NCI-H2196 treated with DMSO at 0.1 percent for 48 hours (cell line): ENCODE measurements around the gene RBBP8.

Experiments
- DNase-seq: peaks from one replicate; lab custom pipeline; 2025; ENCODE audit not compliant: unreplicated experiment; lab: John Stamatoyannopoulos, UW

The RBBP8 gene

DNA sequence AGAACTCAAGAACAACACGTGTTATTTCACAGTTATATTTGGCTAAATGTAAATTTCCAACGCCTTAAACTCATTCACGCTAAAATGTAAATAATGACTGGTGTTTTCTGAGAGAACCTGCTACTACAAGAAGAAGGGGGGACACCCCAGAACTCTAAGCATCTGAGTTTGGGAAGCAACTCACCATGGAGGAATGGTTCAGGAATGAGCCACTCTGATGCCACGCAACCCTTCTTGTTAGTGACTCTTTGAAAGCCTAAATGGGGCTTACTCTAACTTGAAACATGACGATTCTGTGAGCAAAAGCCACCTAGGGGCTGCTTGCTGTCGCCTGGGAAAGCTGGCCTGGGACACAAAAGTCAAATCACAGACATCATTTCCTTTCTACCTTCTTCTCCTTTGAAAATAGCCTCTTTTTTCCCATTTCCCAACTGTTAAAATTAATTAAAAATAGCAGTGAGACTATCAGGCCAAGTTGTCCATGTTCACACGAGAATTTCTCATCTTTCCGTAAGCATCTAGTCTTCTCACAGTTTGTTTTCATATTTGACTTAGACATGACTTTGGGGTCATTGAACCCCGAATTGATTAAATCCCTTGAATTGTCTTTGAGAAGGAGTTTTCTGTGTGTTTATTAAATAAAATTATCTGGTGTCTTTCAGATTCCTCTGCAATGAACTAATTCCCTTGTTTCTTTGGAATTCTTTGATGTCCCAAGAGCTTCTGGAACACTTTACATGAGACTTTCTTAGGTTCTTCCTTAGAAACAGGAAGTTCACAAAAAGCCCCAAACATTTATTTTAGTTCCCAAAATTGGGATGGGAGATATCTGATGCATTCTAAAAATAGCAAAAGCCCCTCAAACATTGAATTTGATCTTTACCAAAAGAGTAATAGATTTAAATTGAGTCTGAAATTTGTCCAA lies 126.7 kb downstream of the RBBP8 start:
- DNase-seq: no peak

DNA sequence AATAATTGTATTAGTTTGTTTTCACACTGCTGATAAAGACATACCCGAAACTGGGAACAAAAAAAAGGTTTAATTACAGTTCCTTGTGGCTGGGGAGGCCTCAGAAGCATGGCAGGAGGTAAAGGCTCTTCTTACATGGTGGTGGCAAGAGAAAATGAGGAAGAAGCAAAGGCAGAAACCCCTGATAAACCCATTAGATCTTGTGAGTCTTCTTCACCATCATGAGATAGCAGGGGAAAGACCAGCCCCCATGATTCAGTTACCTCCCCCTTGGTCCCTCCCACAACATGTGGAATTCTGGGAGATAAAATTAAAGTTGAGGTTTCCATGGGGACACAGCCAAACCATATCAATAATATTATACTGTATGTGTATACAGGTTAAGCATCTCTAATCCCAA lies 128.9 kb downstream of the RBBP8 start:
- DNase-seq: no peak

DNA sequence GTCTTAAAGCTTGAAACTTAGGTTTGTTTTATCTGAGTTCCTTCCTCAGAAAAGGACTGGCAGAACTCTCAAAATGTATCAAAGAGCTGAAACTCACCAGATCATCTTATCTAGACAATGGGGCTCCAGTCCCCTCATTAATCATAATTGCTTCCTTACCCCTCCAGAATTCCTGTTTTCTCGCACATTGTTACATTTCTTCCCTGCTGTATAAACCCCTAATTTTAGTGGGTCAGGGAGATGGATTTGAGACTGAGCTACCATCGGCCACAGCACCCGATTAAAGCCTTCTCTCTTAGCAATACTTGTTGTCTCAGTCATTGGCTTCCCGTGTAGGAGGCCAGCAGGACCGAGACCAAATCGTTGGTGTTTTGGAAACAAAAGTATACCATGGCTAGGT lies 130.4 kb downstream of the RBBP8 start:
- DNase-seq: no peak

DNA sequence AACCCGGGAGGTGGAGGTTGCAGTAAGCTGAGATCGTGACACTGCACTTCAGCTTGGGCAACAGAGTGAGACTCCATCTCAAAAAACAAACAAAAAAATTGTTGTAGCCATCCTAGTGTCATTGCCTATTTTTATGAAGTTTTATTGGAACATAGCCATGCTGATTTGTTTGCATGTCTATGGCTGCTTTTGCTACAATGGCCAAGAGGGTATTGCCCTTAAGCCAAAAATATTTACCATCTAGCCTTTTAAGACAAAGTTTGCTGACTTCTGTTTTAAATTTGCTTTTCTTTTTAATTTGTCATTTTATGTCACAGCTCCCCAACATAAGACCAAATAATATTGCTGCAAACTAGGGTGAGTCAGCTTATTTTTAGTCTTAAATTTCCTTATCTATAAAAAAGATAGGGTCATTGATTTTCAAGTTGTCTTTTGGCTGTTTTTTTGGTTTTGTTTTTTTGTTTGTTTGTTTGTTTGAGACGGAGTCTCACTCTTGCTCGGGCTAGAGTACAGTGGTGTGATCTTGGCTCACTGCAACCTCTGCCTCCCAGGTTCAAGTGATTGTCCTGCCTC lies 132.2 kb downstream of the RBBP8 start:
- DNase-seq: no peak

DNA sequence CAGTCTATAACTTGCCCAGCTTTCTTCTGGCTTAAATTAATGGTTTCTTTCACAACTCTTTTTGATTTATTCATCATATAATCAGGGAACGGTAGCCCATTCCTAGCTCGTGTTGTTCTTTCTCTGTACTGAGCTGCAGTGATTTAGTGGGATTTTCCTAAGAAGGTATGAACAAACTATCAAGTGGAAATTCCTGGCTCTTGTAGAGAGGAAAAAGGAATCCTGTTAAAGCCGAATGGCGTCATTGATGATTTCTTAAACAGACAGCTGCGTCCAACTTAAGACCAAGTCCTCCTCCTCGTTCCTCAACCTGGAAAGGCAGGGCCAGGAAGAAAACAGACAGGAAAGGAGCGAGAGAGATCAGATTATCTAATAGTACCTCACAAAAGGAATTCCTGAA lies 132.9 kb downstream of the RBBP8 start:
- DNase-seq: no peak

DNA sequence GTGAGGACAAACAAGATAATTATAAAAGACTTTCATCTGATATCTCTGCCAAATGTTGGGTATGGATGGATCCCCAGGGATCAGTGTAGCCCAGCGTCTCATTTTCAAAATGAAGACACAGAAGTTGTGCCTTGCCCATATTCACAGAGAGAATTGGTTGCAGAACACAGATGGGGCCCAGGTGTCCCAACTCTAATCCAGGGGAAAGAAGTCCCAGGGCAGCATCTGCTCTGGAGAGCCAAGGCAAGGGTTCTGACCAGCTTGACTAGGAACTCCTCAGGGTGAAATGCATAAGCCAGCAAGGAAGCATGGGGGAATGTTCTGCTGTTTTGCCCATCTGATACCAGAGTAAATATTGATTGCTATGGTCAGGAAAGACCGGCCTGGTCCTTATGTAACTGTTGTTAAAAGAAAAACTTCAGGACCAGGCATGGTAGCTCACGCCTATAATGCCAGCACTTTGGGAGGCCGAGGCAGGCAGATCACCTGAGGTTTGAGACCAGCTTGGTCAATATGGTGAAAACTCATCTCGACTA lies 133.4 kb downstream of the RBBP8 start:
- DNase-seq: no peak

DNA sequence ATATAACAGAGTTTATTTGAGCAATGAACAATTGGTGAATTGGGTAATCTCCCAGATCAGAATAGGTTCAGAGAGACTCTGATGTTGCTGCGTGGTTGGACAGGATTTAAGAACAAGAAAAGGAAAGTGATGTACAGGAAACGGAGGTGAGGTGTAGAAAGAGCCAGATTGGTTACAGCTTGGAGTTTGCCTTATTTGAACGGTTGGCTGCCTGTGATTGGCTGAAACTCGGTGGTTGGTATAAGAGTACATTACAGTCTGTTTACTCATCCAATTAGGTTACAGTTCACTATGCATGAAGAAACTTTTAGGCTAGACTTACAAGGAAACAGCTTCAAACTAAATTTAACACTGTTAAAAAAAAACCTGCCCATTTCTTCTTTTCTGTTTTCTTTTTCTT lies 134.1 kb downstream of the RBBP8 start:
- DNase-seq: no peak

DNA sequence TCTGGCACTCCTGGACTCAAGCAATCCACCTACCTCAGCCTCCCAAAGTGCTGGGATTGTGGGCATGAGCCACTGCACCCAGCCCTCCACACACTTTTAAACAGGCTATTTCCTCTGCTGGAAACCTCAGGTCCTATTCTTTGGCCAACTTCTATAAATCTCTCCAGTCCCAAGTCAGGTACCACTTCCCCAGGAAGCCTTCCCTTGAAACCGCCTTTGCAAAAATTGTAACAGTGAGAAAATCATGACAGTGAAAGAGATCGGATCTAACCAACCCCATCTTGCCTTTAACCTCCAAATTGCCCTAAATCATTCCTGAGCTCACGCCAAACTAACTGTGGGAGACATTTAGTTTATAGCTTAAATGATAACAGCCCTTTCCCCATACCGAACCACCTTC lies 134.9 kb downstream of the RBBP8 start:
- DNase-seq: no peak

DNA sequence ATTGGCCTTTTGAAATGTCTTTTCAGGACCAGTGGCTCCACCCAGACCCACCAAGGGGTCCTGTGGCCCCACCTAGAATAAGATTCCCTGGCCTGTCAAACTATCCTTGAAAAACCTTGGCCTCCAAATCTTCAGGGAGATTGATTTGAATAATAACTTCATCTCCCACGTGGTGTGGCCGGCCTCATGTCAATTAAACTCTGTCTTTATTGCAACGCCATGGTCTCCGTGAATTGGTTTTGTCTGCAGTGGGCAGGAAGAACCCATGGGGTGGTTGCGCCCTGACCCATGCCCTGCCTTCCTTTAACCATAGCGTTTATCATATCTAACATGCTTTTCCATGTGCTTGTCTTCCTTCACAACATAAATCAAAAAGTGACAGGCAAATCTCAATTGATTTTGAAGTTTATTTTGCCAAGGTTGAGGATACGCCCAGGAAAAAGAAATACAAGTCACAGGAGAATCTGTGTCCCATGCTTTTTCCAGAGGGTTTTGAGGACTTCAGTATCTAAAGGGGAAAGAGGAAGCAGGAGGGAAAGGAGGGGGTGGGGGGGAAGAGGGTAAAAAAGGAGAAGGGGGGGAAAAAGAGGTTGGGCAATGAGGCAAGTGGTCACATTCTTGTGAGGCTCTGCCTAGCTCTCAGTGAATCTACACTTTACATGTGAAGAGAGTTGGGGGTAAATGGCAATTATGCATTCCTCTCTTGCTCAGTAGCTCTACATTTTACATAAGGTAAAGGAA lies 135.6 kb downstream of the RBBP8 start:
- no peak for DNase-seq

DNA sequence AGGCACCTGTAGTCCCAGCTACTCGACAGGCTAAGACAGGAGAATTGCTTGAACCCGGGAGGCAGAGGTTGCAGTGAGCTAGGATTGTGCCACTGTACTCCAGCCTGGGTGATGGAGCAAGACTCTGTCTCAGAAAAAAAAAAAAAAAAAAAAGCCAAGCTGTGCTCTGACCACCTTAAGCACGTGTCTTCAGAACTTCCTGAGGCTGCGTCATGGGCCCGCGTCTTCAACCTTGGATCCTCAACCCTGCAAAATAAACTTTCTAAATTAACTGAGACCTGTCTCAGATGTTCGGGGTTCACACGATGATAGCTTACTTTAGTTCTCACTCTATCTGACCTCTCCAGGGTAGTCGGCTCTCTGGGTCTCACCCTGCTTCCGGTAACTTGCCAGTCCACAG lies 136.4 kb downstream of the RBBP8 start:
- DNase-seq: no peak

DNA sequence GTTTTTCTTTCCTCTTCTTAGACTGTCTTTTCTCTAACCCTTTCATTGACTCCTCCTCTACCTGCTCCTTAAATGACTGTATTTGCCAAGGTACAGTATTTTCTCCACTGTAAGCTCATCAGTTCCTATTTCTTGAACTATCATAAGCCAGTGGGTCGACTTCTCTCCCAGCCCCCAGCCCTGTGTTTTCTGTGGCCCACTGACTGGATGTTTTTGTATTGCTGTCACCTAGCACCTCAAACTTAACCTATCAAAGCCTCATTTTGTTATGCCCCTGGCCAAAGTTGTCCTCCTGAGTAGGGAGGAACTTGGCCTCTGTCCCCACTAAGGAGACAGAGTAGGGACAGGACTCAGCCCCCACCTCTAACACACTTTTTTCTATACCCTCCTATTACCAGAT lies 136.8 kb downstream of the RBBP8 start:
- no peak for DNase-seq

DNA sequence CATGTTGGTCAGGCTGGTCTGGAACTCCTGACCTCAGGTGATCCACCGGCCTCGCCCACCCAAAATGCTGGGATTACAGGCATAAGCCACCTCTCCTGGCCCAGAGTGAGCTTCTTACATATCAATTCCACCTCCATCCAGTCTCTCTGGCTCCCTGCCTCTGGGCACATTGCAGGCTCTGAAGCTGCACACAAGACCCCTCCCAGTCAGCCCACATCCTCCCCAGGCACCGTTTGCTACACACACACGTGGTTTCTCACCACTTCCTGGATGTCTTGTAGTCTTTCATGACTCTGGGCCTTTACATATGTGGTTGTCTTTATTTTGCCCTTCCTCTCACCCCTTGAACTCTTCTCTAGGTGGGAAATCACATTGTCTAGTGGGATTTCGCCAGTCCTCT lies 138.2 kb downstream of the RBBP8 start:
- DNase-seq: no peak

DNA sequence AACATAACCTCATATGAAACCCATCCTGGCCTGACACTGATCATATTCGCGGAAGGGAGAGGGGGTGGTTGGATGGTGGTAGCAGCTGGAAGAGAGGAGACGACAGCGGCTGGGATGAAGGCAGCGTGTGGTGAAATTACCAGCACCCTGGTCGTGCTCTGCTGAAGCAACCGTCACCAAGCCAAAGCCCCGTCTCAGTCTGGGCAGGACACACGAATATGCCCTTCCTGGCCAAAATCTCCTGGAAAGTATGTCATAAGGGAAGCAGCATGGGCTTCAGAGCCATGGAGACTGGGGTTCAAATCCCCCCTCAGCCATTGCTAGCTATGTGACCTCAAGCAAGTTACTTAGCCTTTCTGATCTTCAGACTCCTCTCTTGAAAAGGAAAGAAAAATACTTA lies 139.0 kb downstream of the RBBP8 start:
- DNase-seq: no peak

DNA sequence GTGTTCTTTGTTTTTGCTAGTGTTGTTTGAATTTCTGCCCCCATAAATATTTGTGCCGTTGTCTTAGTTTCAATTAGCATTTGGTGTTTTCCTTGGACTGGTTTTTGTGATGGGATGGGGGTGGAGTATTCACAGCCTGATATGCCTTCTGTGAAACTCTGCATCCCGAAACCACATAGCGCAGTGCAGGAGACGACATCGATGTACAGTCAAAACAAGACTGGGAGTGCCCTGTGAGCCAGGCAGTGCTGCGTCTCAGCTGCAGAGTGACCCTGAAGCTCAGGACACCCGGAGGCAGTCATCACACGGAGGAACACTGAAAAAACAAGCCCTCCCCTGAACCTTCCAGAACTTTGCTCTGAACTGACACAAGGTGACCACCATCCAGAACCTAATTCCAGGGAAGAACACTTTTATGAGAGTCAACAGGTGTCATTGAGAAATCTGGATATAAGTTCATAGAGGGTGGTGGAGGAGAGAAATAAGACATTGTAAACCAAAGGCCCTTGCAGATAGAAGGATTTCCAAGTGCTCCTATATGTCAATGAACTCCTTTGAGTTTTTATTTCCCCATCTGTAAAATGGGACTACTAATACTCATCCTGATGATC lies 141.0 kb downstream of the RBBP8 start:
- no peak for DNase-seq
